ENCODE results near the gene IL17RC.

DNA sequence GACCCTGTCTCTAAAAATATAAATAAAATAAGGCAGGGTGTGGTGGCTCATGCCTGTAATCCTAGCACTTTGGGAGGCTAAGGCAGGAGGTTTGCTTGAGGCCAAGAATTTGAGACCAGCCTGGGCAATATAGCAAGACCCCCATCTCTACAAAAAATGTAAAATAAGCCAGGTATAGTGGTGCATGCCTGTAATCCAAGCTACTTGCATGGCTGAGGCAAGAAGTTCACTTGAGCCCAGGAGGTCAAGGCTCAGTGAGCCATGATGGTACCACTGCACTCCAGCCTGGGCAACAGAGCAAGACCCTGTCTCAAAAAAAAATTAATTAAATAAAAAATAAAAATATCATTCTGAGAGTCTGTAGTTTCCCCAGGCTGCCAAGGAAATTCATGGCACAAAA, 30.6 kb upstream of the IL17RC start:
- TF ChIP-seq CTCF (IDR thresholded peaks at IDR 0.05; ENCODE audit: low read depth, low read length, poor library complexity, severe bottlenecking) (no peak), EZH2phosphoT487 (IDR thresholded peaks at IDR 0.05; ENCODE audit: borderline replicate concordance, low read length) (no peak)
